ENCODE measurements around the gene MAP3K2. TPM values are rescaled to one million over a fixed set of nuclear protein-coding genes. Genes with fewer than 3 reads are reported as not detected.

The MAP3K2 gene
- total and polyA plus RNA-seq, 2 donors (not counting 3 experiments of a cell fraction or from before 2014, with no cell fraction given), result 3.4 to 25.7 TPM

DNA sequence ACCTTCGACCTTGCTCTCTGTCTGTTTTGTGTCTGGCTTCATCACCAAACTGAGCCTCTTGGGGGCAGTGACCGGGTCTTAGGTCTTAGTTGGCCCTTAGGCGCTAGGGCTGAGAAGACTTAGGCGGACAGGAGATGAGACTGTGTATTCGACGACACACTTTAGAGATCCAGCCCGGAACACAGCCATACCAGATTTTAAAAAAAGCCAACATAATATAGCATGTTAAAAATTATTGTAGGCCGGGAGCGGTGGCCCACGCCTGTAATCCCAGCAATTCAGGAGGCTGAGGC lies 21.0 kb upstream of the MAP3K2 start:
- CTCF ChIA-PET, result interaction anchor here (1.2 kb wide), 1 partner anchor 23 kb away, joined by 4 read pairs; no protein-coding TSS in a partner anchor
- Histone ChIP-seq H3K79me2 (ENCODE audit: control insufficient read depth, insufficient read depth, low read length) (no peaks in the 10 kb centered on the region), H3K4me2 (ENCODE audit: insufficient read depth, low read length) (no peak overlapping the region)

More for the DNA sequence above, 21.0 kb upstream of the MAP3K2 start:
- H3K9ac ChIP-seq (replicated peaks; ENCODE audit: extremely low read depth, insufficient read depth, low read length), result peak overlapping the region; percentile 84
- no peaks in the 10 kb centered on the region for H3K9me3 ChIP-seq (replicated peaks; ENCODE audit: control insufficient read depth, insufficient read depth, low read length)
- no peaks in the 10 kb centered on the region for H3K27me3 ChIP-seq (ENCODE audit: control insufficient read depth in 2 of 2, insufficient read depth in 2 of 2, low read length in 2 of 2)
- H4K20me1 ChIP-seq (replicated peaks; ENCODE audit: control insufficient read depth, extremely low read depth, insufficient read depth, low read length), result no peaks in the 10 kb centered on the region
- TF ChIP-seq POLR2A (IDR thresholded peaks at IDR 0.05; ENCODE audit: low read depth, low read length) (no peak), CTCF (IDR thresholded peaks at IDR 0.05; ENCODE audit: extremely low read depth in 1 of 2, insufficient read depth in 1 of 2, low read depth in 1 of 2, low read length in 2 of 2) (no peak), GATA2 (IDR thresholded peaks at IDR 0.05; ENCODE audit: insufficient read depth, insufficient read length, low read depth, low read length) (no peak), POLR2AphosphoS5 (IDR thresholded peaks at IDR 0.05; ENCODE audit: insufficient read depth, low read depth, low read length) (no peak), MYC (IDR thresholded peaks at IDR 0.05; ENCODE audit: low read depth, low read length) (no peak), EZH2 (IDR thresholded peaks at IDR 0.05; ENCODE audit: borderline replicate concordance, low read depth, low read length, severe bottlenecking) (no peak), FOS (IDR thresholded peaks at IDR 0.05; ENCODE audit: borderline replicate concordance, insufficient read depth, low read length) (no peak), JUN (IDR thresholded peaks at IDR 0.05; ENCODE audit: borderline replicate concordance, insufficient read depth, insufficient read length, low read depth) (no peak)
- TF ChIP-seq, protein P1, sequence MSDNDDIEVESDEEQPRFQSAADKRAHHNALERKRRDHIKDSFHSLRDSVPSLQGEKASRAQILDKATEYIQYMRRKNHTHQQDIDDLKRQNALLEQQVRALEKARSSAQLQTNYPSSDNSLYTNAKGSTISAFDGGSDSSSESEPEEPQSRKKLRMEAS (IDR thresholded peaks at IDR 0.05; ENCODE audit: insufficient read depth, insufficient read length), result no peak
- H2AFZ ChIP-seq (ENCODE audit: low read depth, low read length), result peak overlapping the region; percentile 88
- DNase-seq (ENCODE audit: low read depth, low spot score), result no peak
- dilution Hi-C loops (cut with MboI; ENCODE audit: extremely low pct_ligation_motif_present, low sequenced_read_pairs) (no loop called here), intact Hi-C loops (cut with micrococcal nuclease) (loop anchor here (1.0 kb wide), 2 partner anchors 10 to 21 kb away; partner anchors contain the start of gene MAP3K2)
- FAIRE-seq, result peak; percentile 21
- POLR2A ChIA-PET, result no interaction called here
- H3K4me1 ChIP-seq (ENCODE audit: control insufficient read depth, extremely low read depth, insufficient read depth, low read length), result peaks cover 46% of the 10 kb centered on the region
- no peaks in the 10 kb centered on the region for H3K9me1 ChIP-seq (replicated peaks; ENCODE audit: control insufficient read depth, extremely low read depth, insufficient read depth, low read length)
- H3K4me3 ChIP-seq (replicated peaks in 1 of 3; ENCODE audit: insufficient read depth in 1 of 3, low read depth in 1 of 3, low read length in 3 of 3), result no peak overlapping the region
- BruUV-seq (replicated peaks), result TSS peak; percentile 78
- H3K36me3 ChIP-seq (ENCODE audit: control insufficient read depth in 2 of 2, extremely low read depth in 1 of 2, insufficient read depth in 2 of 2, low read length in 2 of 2), result no peaks in the 10 kb centered on the region
- peak overlapping the region; percentile 95 for H3K27ac ChIP-seq (ENCODE audit: insufficient read depth, low read depth, low read length)
